Measurements from ENCODE around the gene ZNF888. TPM values are rescaled to one million over a fixed set of nuclear protein-coding genes. Genes with fewer than 3 reads are reported as not detected.

Gene ZNF888
- total RNA-seq, 1 experiment from 2014 or later = 13.4 TPM

Other genes starting within 250 kb of the ZNF888 start
- gene ZNF611, start 188.4 kb downstream of the ZNF888 start, total RNA-seq (2021) = 25.1 and 25.6 TPM in 2 replicates
- gene ZNF600, start 136.6 kb downstream of the ZNF888 start, total RNA-seq (2021) = 8.0 and 9.3 TPM in 2 replicates
- gene ZNF28, start 101.8 kb downstream of the ZNF888 start, total RNA-seq (2021) = 23.6 and 31.3 TPM in 2 replicates
- gene ZNF468, start 65.8 kb downstream of the ZNF888 start, total RNA-seq (2021) = 34.0 and 34.7 TPM in 2 replicates
- 20.2 and 26.1 TPM in 2 replicates for gene ZNF320, start 25.8 kb downstream of the ZNF888 start, total RNA-seq (2021)
- gene ZNF816, start 39.5 kb upstream of the ZNF888 start, total RNA-seq (2021) = 14.0 and 15.1 TPM in 2 replicates
- gene ERVV-1, start 90.5 kb upstream of the ZNF888 start, total RNA-seq (2021) = not detected in 2 replicates
- not detected in 2 replicates for gene ERVV-2, start 121.3 kb upstream of the ZNF888 start, total RNA-seq (2021)
- 31.1 and 31.7 TPM in 2 replicates for gene ZNF160, start 180.0 kb upstream of the ZNF888 start, total RNA-seq (2021)
- 10.3 and 12.3 TPM in 2 replicates for gene ZNF415, start 209.5 kb upstream of the ZNF888 start, total RNA-seq (2021)
- gene ZNF347, start 235.6 kb upstream of the ZNF888 start, total RNA-seq (2021) = 17.8 and 18.8 TPM in 2 replicates

Data from H9 (cell line).